Mammary epithelial cell (primary cell): ENCODE measurements around the gene NACC2.

Experiments
- CTCF ChIP-seq, 2 donors: IDR thresholded peaks in 1 of 2; conservative IDR thresholded peaks in 1 of 2; 2 replicates each; pipeline ENCODE4 v1.5.1; 2011 to 2012; ENCODE audit warnings: inconsistent platforms in 2 of 2, low read length in 2 of 2, mild to moderate bottlenecking in 2 of 2, control low read depth in 1 of 2, low read depth in 1 of 2; ENCODE audit not compliant: insufficient read depth in 1 of 2; ENCODE audit errors: extremely low read depth in 1 of 2
- EZH2 ChIP-seq: IDR thresholded peaks from 2 replicates; pipeline ENCODE4 v1.6.1; 2012; ENCODE audit warnings: low read length, inconsistent platforms, borderline replicate concordance

DNA sequence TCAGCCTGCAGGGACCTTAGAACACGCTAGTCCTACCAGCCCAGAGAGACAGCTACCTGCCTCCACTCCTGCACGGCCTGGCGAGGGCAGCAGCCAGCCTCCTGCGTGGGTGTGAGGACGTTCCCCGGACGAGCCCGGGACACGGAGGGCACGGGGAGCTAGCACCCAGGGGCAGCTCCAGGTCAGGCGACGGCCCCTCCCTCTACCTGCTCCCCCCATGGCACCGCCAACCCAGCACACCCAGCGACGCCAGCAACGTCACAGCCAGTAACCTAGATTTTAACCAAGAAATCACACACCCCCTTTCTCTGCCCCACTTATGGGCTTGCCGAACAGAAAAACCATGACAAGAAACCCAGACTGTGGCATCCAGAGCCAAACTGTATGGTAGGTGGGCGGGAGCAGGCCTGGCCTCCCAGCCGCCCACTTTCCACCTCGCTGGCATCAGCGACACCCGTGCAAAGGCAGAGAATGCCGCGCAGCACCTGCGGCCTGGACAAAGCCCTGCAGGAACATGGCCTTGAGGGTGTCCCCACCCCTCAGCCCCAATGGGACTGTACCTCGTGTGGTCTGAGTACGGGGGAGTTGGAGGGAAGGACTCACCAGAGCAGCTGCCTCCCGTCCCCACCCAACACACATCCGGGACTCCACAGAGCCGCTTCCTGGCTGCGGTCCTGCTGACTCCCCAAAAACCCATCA is 47.9 kb downstream of the NACC2 start:
- TF ChIP-seq CTCF (conservative IDR thresholded peaks at IDR 0.05 in 1 of 2, IDR thresholded peaks at IDR 0.05 in 1 of 2; ENCODE audit: extremely low read depth in 1 of 2, insufficient read depth in 1 of 2, low read depth in 1 of 2, low read length in 2 of 2) (no peak), EZH2 (no peak)
